K562 (cell line): Measurements from ENCODE around the gene TMEM170A. TPM values are rescaled to one million over a fixed set of nuclear protein-coding genes. Genes with fewer than 3 reads are reported as not detected.

Experiments
- ATAC-seq: fragments of 200-7000 bp; cut with Tn5 transposase; 3 replicates; pipeline ENCODE4 v1.9.1; 2020; ENCODE audit warnings: moderate library complexity
- BruUV-seq: library from RNA; stranded (reverse); fragments of 400-500 nt; replicated peaks from 2 replicates; lab custom pipeline; 2021; lab: Mats Ljungman, UMichigan
- CTCF ChIA-PET: fragments of 300-600 bp; formaldehyde crosslinking; extraction: SDS; loops from one replicate; lab custom pipeline; 2021; ENCODE audit warnings: low intra/inter-chr PET ratio; lab: Yijun Ruan, JAX
- POLR2A ChIA-PET: fragments of 300-600, 350-650 bp; sonication (Branson Sonifier 250); formaldehyde crosslinking; extraction: SDS; loops from one replicate; lab custom pipeline; 2021; ENCODE audit warnings: antibody characterized with exemption, inconsistent platforms; lab: Yijun Ruan, JAX
- DNase-seq, 4 experiments: peaks; one replicate each; pipeline versions ENCODE4 v3.0.0 to v3.0.0-alpha.2; 2011 to 2018; ENCODE audit warnings: low spot score in 3 of 4, mixed read lengths in 3 of 4; ENCODE audit errors: extremely low read depth in 1 of 4
- FAIRE-seq: peaks from 2 replicates; lab custom pipeline; 2011; peaks lifted over from hg19 to GRCh38; lab: Jason Lieb, UNC
- H2AFZ ChIP-seq: 2 replicates; pipeline ENCODE4 v1.6.0; 2011; ENCODE audit warnings: low read depth, low read length, control low read depth, inconsistent platforms
- H3K27ac ChIP-seq: fragments of 200-600 bp; 3 replicates; pipeline ENCODE4 v1.8.0; 2011; ENCODE audit warnings: low read depth, mild to moderate bottlenecking, control low read depth, inconsistent platforms, low read length, moderate library complexity, mixed read lengths; ENCODE audit errors: extremely low read depth
- H3K27me3 ChIP-seq, 2 experiments: fragments of 300-600 bp in 1 of 2; 2 replicates in 1 of 2; 3 replicates in 1 of 2; pipeline versions ENCODE4 v1.6.0 to v1.8.0; 2011; ENCODE audit warnings: inconsistent platforms in 2 of 2, low read length in 2 of 2, mild to moderate bottlenecking in 1 of 2, mixed read lengths in 1 of 2, moderate library complexity in 1 of 2; ENCODE audit not compliant: control insufficient read depth in 2 of 2, insufficient read depth in 2 of 2
- H3K36me3 ChIP-seq: fragments of 300-600 bp; 3 replicates; pipeline ENCODE4 v1.8.0; 2011; ENCODE audit warnings: mild to moderate bottlenecking, low read length, inconsistent platforms; ENCODE audit not compliant: control insufficient read depth, insufficient read depth
- H3K4me1 ChIP-seq, 2 experiments: fragments of 200-600 bp in 1 of 2; replicated peaks in 1 of 2; 2 replicates in 1 of 2; 3 replicates in 1 of 2; pipeline versions ENCODE4 v1.5.1 to v1.8.0; 2011; ENCODE audit warnings: inconsistent platforms in 2 of 2, low read length in 2 of 2, mild to moderate bottlenecking in 1 of 2, mixed read lengths in 1 of 2, moderate library complexity in 1 of 2; ENCODE audit not compliant: control insufficient read depth in 2 of 2, insufficient read depth in 2 of 2
- H3K4me2 ChIP-seq: 2 replicates; pipeline ENCODE4 v1.6.1; 2011; ENCODE audit warnings: low read length, control low read depth, inconsistent platforms, mixed read lengths; ENCODE audit not compliant: insufficient read depth
- H3K4me3 ChIP-seq: fragments of 200-600 bp; sonication (generic), shearing (Covaris generic); 2 replicates; pipeline ENCODE4 v1.5.1; 2016; ENCODE audit warnings: control low read depth, inconsistent platforms
- H3K79me2 ChIP-seq: fragments of 200-600 bp; 3 replicates; pipeline ENCODE4 v1.8.0; 2011; ENCODE audit warnings: low read length, inconsistent platforms; ENCODE audit not compliant: control insufficient read depth, insufficient read depth
- H3K9ac ChIP-seq, 2 experiments: 2 replicates each; pipeline versions ENCODE4 v1.6.0 to v1.6.1; 2011; ENCODE audit warnings: low read depth in 2 of 2, low read length in 2 of 2, control low read depth in 1 of 2, inconsistent platforms in 1 of 2, mild to moderate bottlenecking in 1 of 2, mixed read lengths in 1 of 2; ENCODE audit not compliant: insufficient read depth in 1 of 2
- H3K9me1 ChIP-seq: one replicate; pipeline ENCODE4 v1.6.0; 2011; ENCODE audit warnings: inconsistent platforms, mild to moderate bottlenecking, low read length, moderate library complexity; ENCODE audit not compliant: control insufficient read depth, insufficient read depth
- H3K9me3 ChIP-seq: replicated peaks from 2 replicates; pipeline ENCODE4 v1.5.1; 2011; ENCODE audit warnings: low read depth, low read length, inconsistent platforms; ENCODE audit not compliant: control insufficient read depth, insufficient read depth
- H4K20me1 ChIP-seq: replicated peaks from 2 replicates; pipeline ENCODE4 v1.6.1; 2011; ENCODE audit warnings: low read length, inconsistent platforms, mixed read lengths; ENCODE audit not compliant: control insufficient read depth, insufficient read depth
- HDAC3 ChIP-seq: fragments of 450-650 bp; IDR thresholded peaks from 2 replicates; pipeline ENCODE4 v1.6.1; 2018; ENCODE audit warnings: borderline replicate concordance, mild to moderate bottlenecking, moderate library complexity; ENCODE audit not compliant: partially characterized antibody
- KLF16 ChIP-seq: IDR thresholded peaks from 2 replicates; pipeline ENCODE4 v1.6.1; 2016; ENCODE audit warnings: antibody characterized with exemption
- MTF1 ChIP-seq: fragments of 250-450 bp; sonication (Bioruptor Pico); IDR thresholded peaks from 2 replicates; pipeline ENCODE4 v1.9.0; 2021; ENCODE audit warnings: moderate library complexity, mild to moderate bottlenecking, inconsistent platforms, borderline replicate concordance
- NFIC ChIP-seq: fragments of 450-650 bp; IDR thresholded peaks from 2 replicates; pipeline ENCODE4 v1.6.1; 2017; ENCODE audit warnings: mild to moderate bottlenecking, inconsistent platforms
- RHOXF2B ChIP-seq: fragments of 250-450 bp; sonication (Bioruptor Pico); conservative IDR thresholded peaks from 2 replicates; pipeline ENCODE4 v1.5.1; 2021
- USF1 ChIP-seq: sonication (generic); formaldehyde crosslinking; IDR thresholded peaks from 2 replicates; pipeline ENCODE4 v1.9.0; 2022; ENCODE audit warnings: mild to moderate bottlenecking, missing genetic modification reagents
- ZNF224 ChIP-seq: sonication (generic); formaldehyde crosslinking; IDR thresholded peaks from 2 replicates; pipeline ENCODE4 v1.8.0; 2022; ENCODE audit warnings: mild to moderate bottlenecking, missing genetic modification reagents
- ZNF311 ChIP-seq: fragments of 250-450 bp; sonication (Bioruptor Pico); IDR thresholded peaks from 2 replicates; pipeline ENCODE4 v1.4.0; 2020; ENCODE audit warnings: mild to moderate bottlenecking, moderate library complexity
- ZNF444 ChIP-seq: fragments of 250-450 bp; sonication (Bioruptor Pico); IDR thresholded peaks from 2 replicates; pipeline ENCODE4 v1.4.0; 2020; ENCODE audit warnings: mild to moderate bottlenecking, moderate library complexity
- WGBS: fragments of 100-300 bp; shearing (Covaris generic); methylation state at CpG from one replicate; pipeline ENCODE4 v1.1.6; 2016; ENCODE audit warnings: low coverage, mixed read lengths; ENCODE audit not compliant: insufficient coverage; ENCODE audit errors: missing lambda C conversion rate; 5-methylcytosine and 5-hydroxymethylcytosine counted together
- in situ Hi-C: fragments of 300-500 bp; cut with MboI; formaldehyde crosslinking; loops from 4 replicates; pipeline ENCODE4 v1.15.0; 2018; ENCODE audit warnings: inconsistent platforms, mixed read lengths
- intact Hi-C: fragments of 100-400 bp; cut with micrococcal nuclease; formaldehyde crosslinking; loops from 2 replicates; pipeline ENCODE4 v1.14.2; 2022
- polyA plus RNA-seq, 8 experiments: library from polyadenylated mRNA; depleted of rRNA in 4 of 8; stranded (reverse) in 5 of 8; unstranded in 3 of 8; fragments of >200 nt; fragmentation: Nextera tagmentation in 2 of 8; fragmentation: Illumina TruSeq in 1 of 8; extraction: Ambion mirVana in 2 of 8; extraction: Trizol in 1 of 8; gene quantifications; 2 replicates each; pipeline versions ENCODE4 v1.2.1 to v1.2.3, GENCODE V29; 2011 to 2014; ENCODE audit warnings: inconsistent platforms in 1 of 8, missing spikeins in 1 of 8
- total RNA-seq, 7 experiments: library from RNA; depleted of rRNA in 6 of 7; stranded (reverse); fragments of >200 nt in 6 of 7; fragmentation: Illumina TruSeq in 2 of 7; extraction: Trizol in 2 of 7; gene quantifications; 2 replicates each; pipeline versions ENCODE4 v1.2.1 to v1.2.3, GENCODE V29; 2011 to 2021; ENCODE audit warnings: low replicate concordance in 1 of 7

Gene TMEM170A
- total and polyA plus RNA-seq, 9 of the 15 experiments (the other 6 are each of a cell fraction or from before 2014, with no cell fraction given), result 6.1 to 30.2 (median 15.0) TPM

GRCh38 chr16:75458029-75458428 is 6.5 kb downstream of the TMEM170A start:
- Histone ChIP-seq H2AFZ (no peak overlapping the region), H4K20me1 (peaks cover 8% of the 10 kb centered on the region), H3K36me3 (peaks cover 11% of the 10 kb centered on the region; the same call in 2 of the 3 replicates), H3K4me2 (no peak overlapping the region), H3K79me2 (peaks cover 73% of the 10 kb centered on the region), H3K27ac (no peak overlapping the region), H3K9me1 (no peaks in the 10 kb centered on the region), H3K4me3 (no peak overlapping the region), H3K4me1 (peaks cover 5 to 12% of the 10 kb centered on the region in 2 experiments; a peak in 4 of 5 replicates), H3K9ac (no peak overlapping the region), H3K9me3 (no peaks in the 10 kb centered on the region), H3K27me3 (no peaks in the 10 kb centered on the region)
- in situ Hi-C loops (no loop called here), intact Hi-C loops (no loop called here)
- ChIA-PET POLR2A (interaction anchor here (0.9 to 1.4 kb wide), 3 partner anchors 9 to 59 kb away, joined by 3 to 4 read pairs (median 3); no protein-coding TSS in a partner anchor), CTCF (no interaction called here)
- no TSS peak for BruUV-seq
- ATAC-seq, result no peak
- no peak for FAIRE-seq
- WGBS, result 88% methylated on average over 4 of the region's 4 CpGs
- TF ChIP-seq KLF16, result no peak
- TF ChIP-seq ZNF311 (CRISPR knock-in tag), result no peak
- no peak for TF ChIP-seq ZNF444 (CRISPR knock-in tag)
- no peak for TF ChIP-seq USF1
- no peak for TF ChIP-seq NFIC
- TF ChIP-seq MTF1, result no peak
- TF ChIP-seq ZNF224, result no peak
- no peak for TF ChIP-seq RHOXF2B (CRISPR knock-in tag)
- no peak for TF ChIP-seq HDAC3
- no peak for DNase-seq
